Trophoblast cell (in vitro differentiated cells and primary cell): ENCODE results near the gene FAAP100.

Source experiments
- DNase-seq, 2 donors: peaks; one replicate each; pipeline ENCODE4 v3.0.0-alpha.2; 2016
- H2AFZ ChIP-seq: 2 replicates; pipeline ENCODE4 v1.6.1; 2013; ENCODE audit warnings: low read length, moderate library complexity, mild to moderate bottlenecking; ENCODE audit not compliant: insufficient read depth, poor library complexity
- H2AK5ac ChIP-seq: 2 replicates; pipeline ENCODE4 v1.6.1; 2013; ENCODE audit warnings: mild to moderate bottlenecking, low read length
- H2BK120ac ChIP-seq: 2 replicates; pipeline ENCODE4 v1.6.1; 2013; ENCODE audit warnings: low read length, mild to moderate bottlenecking, moderate library complexity; ENCODE audit not compliant: insufficient read depth, poor library complexity
- H2BK12ac ChIP-seq: 2 replicates; pipeline ENCODE4 v1.6.1; 2013; ENCODE audit warnings: mild to moderate bottlenecking, low read length, moderate library complexity
- H2BK5ac ChIP-seq: 2 replicates; pipeline ENCODE4 v1.6.1; 2013; ENCODE audit warnings: low read length, low read depth, moderate library complexity, mild to moderate bottlenecking; ENCODE audit not compliant: poor library complexity
- H3K14ac ChIP-seq: 2 replicates; pipeline ENCODE4 v1.6.1; 2013; ENCODE audit warnings: mild to moderate bottlenecking, low read length
- H3K18ac ChIP-seq: 2 replicates; pipeline ENCODE4 v1.6.1; 2013; ENCODE audit warnings: mild to moderate bottlenecking, low read length
- H3K23ac ChIP-seq: 2 replicates; pipeline ENCODE4 v1.6.1; 2013; ENCODE audit warnings: low read length
- H3K27ac ChIP-seq: 2 replicates; pipeline ENCODE4 v1.5.1; 2013; ENCODE audit warnings: low read depth, mild to moderate bottlenecking, inconsistent platforms, low read length, moderate library complexity
- H3K27me3 ChIP-seq: 2 replicates; pipeline ENCODE4 v1.6.1; 2013; ENCODE audit warnings: inconsistent platforms, mild to moderate bottlenecking, low read length, moderate library complexity; ENCODE audit not compliant: insufficient read depth
- H3K36me3 ChIP-seq, 2 experiments: 1 replicate in 1 of 2; 2 replicates in 1 of 2; pipeline ENCODE4 v1.6.1; 2013; ENCODE audit warnings: low read length in 2 of 2, mild to moderate bottlenecking in 2 of 2, moderate library complexity in 1 of 2; ENCODE audit not compliant: insufficient read depth in 2 of 2, control insufficient read depth in 1 of 2
- H3K4ac ChIP-seq: 2 replicates; pipeline ENCODE4 v1.6.1; 2013; ENCODE audit warnings: low read depth, mild to moderate bottlenecking, low read length, moderate library complexity
- H3K4me1 ChIP-seq, 2 experiments: 1 replicate in 1 of 2; 2 replicates in 1 of 2; pipeline ENCODE4 v1.6.1; 2013; ENCODE audit warnings: low read length in 2 of 2, mild to moderate bottlenecking in 2 of 2, moderate library complexity in 1 of 2; ENCODE audit not compliant: insufficient read depth in 2 of 2, control insufficient read depth in 1 of 2
- H3K4me2 ChIP-seq: 2 replicates; pipeline ENCODE4 v1.6.1; 2013; ENCODE audit warnings: inconsistent platforms, mild to moderate bottlenecking, low read length, moderate library complexity
- H3K4me3 ChIP-seq: 2 replicates; pipeline ENCODE4 v1.5.1; 2013; ENCODE audit warnings: mild to moderate bottlenecking, low read depth, low read length, inconsistent platforms
- H3K79me1 ChIP-seq: one replicate; pipeline ENCODE4 v1.6.1; 2013; ENCODE audit warnings: low read length
- H3K79me2 ChIP-seq: 2 replicates; pipeline ENCODE4 v1.6.1; 2013; ENCODE audit warnings: low read length, mild to moderate bottlenecking; ENCODE audit not compliant: control insufficient read depth, insufficient read depth, poor library complexity
- H3K9ac ChIP-seq: 2 replicates; pipeline ENCODE4 v1.6.1; 2013; ENCODE audit warnings: mild to moderate bottlenecking, low read length
- H3K9me3 ChIP-seq: 2 replicates; pipeline ENCODE4 v1.6.1; 2013; ENCODE audit warnings: low read depth, mild to moderate bottlenecking, control low read depth, inconsistent platforms, low read length; ENCODE audit not compliant: insufficient read depth
- H4K12ac ChIP-seq: 2 replicates; pipeline ENCODE4 v1.6.1; 2013; ENCODE audit warnings: low read depth, mild to moderate bottlenecking, low read length, moderate library complexity
- H4K8ac ChIP-seq: 2 replicates; pipeline ENCODE4 v1.6.1; 2013; ENCODE audit warnings: low read depth, mild to moderate bottlenecking, low read length, moderate library complexity
- H4K91ac ChIP-seq: one replicate; pipeline ENCODE4 v1.6.1; 2013; ENCODE audit warnings: low read depth, mild to moderate bottlenecking, low read length, moderate library complexity
- WGBS: extraction: QIAGEN DNeasy Blood & Tissue Kit; methylation state at CpG from one replicate; pipeline ENCODE4 v1.1.7; 2013; ENCODE audit warnings: missing lambda C conversion rate; ENCODE audit not compliant: insufficient read length, insufficient coverage; ENCODE audit errors: extremely low coverage; 5-methylcytosine and 5-hydroxymethylcytosine counted together

FAAP100 gene

GRCh38 chr17:81544281-81544974, 7.7 kb downstream of the FAAP100 start:
- no peak overlapping the region for H2BK120ac ChIP-seq
- H3K9me3 ChIP-seq: no peaks in the 10 kb centered on the region
- no peaks in the 10 kb centered on the region for H3K79me1 ChIP-seq
- H3K9ac ChIP-seq: no peak overlapping the region
- H4K91ac ChIP-seq: no peak overlapping the region
- no peaks in the 10 kb centered on the region for H3K4me1 ChIP-seq
- no peak overlapping the region for H4K8ac ChIP-seq
- H2AFZ ChIP-seq: no peak overlapping the region
- H3K27me3 ChIP-seq: no peaks in the 10 kb centered on the region
- H3K4me2 ChIP-seq: no peak overlapping the region
- no peak overlapping the region for H2BK5ac ChIP-seq
- H3K14ac ChIP-seq: no peak overlapping the region
- no peaks in the 10 kb centered on the region for H3K79me2 ChIP-seq
- no peak overlapping the region for H3K23ac ChIP-seq
- WGBS: no CpG with 5 or more reads among the region's 16 CpGs
- H2AK5ac ChIP-seq: no peak overlapping the region
- no peak overlapping the region for H3K4me3 ChIP-seq
- no peak for DNase-seq
- H3K36me3 ChIP-seq: peaks cover 71 to 78% of the 10 kb centered on the region in 2 experiments
- H2BK12ac ChIP-seq: no peak overlapping the region
- H3K4ac ChIP-seq: no peak overlapping the region
- no peak overlapping the region for H3K27ac ChIP-seq
- no peak overlapping the region for H4K12ac ChIP-seq
- no peak overlapping the region for H3K18ac ChIP-seq

- no peak overlapping the region for H2AK5ac ChIP-seq
- no peak overlapping the region for H4K8ac ChIP-seq
- no peak overlapping the region for H2BK12ac ChIP-seq
- H2AFZ ChIP-seq: no peak overlapping the region
- no peak overlapping the region for H2BK120ac ChIP-seq
- no peak overlapping the region for H4K12ac ChIP-seq
- no peaks in the 10 kb centered on the region for H3K79me1 ChIP-seq
- no peak overlapping the region for H3K27ac ChIP-seq
- H3K4me2 ChIP-seq: no peak overlapping the region
- H3K4me1 ChIP-seq: no peaks in the 10 kb centered on the region
- no peak overlapping the region for H3K18ac ChIP-seq
- no peaks in the 10 kb centered on the region for H3K9me3 ChIP-seq
- no peak for DNase-seq
- no peak overlapping the region for H2BK5ac ChIP-seq
- H3K14ac ChIP-seq: no peak overlapping the region
- H4K91ac ChIP-seq: no peak overlapping the region
- H3K4ac ChIP-seq: no peak overlapping the region
- no peak overlapping the region for H3K23ac ChIP-seq
- no peak overlapping the region for H3K4me3 ChIP-seq
- H3K9ac ChIP-seq: no peak overlapping the region
- no CpG with 5 or more reads among the region's 15 CpGs for whole genome bisulfite sequencing
- no peaks in the 10 kb centered on the region for H3K79me2 ChIP-seq
- H3K36me3 ChIP-seq: peaks cover 66 to 72% of the 10 kb centered on the region in 2 experiments
- H3K27me3 ChIP-seq: no peaks in the 10 kb centered on the region
Measured at GRCh38 chr17:81543756-81544155, 8.4 kb downstream of the FAAP100 start.

DNA sequence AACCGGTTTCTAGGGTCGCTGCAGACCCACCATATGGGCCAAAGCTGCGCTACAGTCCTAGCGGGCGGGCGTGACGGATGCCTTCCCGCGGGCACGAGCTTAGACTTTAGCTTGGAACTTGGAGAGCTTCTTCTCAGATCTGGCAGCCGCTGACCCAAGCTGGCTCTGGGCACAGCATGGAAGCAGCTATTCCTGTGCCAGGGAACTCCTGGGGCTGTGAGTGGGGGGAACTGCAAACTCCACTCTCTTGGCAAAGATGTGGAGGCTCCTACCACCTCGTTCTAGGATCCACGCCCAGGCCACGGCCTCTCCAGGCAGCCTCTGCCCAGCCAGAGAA, 8.8 kb downstream of the FAAP100 start:
- Histone ChIP-seq H3K9me3 (no peaks in the 10 kb centered on the region), H3K9ac (no peak overlapping the region), H2BK120ac (no peak overlapping the region), H4K12ac (no peak overlapping the region), H3K36me3 (peaks cover 69 to 73% of the 10 kb centered on the region in 2 experiments), H3K4me3 (no peak overlapping the region), H2BK5ac (no peak overlapping the region), H3K4me2 (no peak overlapping the region), H3K18ac (no peak overlapping the region), H4K91ac (no peak overlapping the region), H3K23ac (no peak overlapping the region), H3K27ac (no peak overlapping the region), H4K8ac (no peak overlapping the region), H3K4me1 (no peaks in the 10 kb centered on the region), H2AK5ac (no peak overlapping the region), H3K14ac (no peak overlapping the region), H2BK12ac (no peak overlapping the region), H3K4ac (no peak overlapping the region), H3K27me3 (no peaks in the 10 kb centered on the region), H2AFZ (no peak overlapping the region), H3K79me1 (no peaks in the 10 kb centered on the region), H3K79me2 (no peaks in the 10 kb centered on the region)
- DNase-seq: no peak
- no CpG with 5 or more reads among the region's 14 CpGs for WGBS

- no peak overlapping the region for H3K9ac ChIP-seq
- H2BK5ac ChIP-seq: no peak overlapping the region
- no peak overlapping the region for H3K4me3 ChIP-seq
- H3K79me1 ChIP-seq: no peaks in the 10 kb centered on the region
- H3K18ac ChIP-seq: no peak overlapping the region
- no peaks in the 10 kb centered on the region for H3K79me2 ChIP-seq
- no peak for DNase-seq
- no peak overlapping the region for H4K8ac ChIP-seq
- H4K12ac ChIP-seq: no peak overlapping the region
- no peaks in the 10 kb centered on the region for H3K4me1 ChIP-seq
- no peak overlapping the region for H3K23ac ChIP-seq
- no peak overlapping the region for H4K91ac ChIP-seq
- no peak overlapping the region for H2AK5ac ChIP-seq
- no peak overlapping the region for H3K4ac ChIP-seq
- peaks cover 64 to 69% of the 10 kb centered on the region in 2 experiments for H3K36me3 ChIP-seq
- no peak overlapping the region for H3K14ac ChIP-seq
- no peak overlapping the region for H2BK120ac ChIP-seq
- no CpG with 5 or more reads among the region's 15 CpGs for WGBS
- H2BK12ac ChIP-seq: no peak overlapping the region
- H3K4me2 ChIP-seq: no peak overlapping the region
- no peaks in the 10 kb centered on the region for H3K9me3 ChIP-seq
- H3K27ac ChIP-seq: no peak overlapping the region
- no peaks in the 10 kb centered on the region for H3K27me3 ChIP-seq
- no peak overlapping the region for H2AFZ ChIP-seq
Measured at GRCh38 chr17:81542431-81543338, 9.5 kb downstream of the FAAP100 start.
